ENCODE results near the gene TSHR.

TSHR gene

DNA sequence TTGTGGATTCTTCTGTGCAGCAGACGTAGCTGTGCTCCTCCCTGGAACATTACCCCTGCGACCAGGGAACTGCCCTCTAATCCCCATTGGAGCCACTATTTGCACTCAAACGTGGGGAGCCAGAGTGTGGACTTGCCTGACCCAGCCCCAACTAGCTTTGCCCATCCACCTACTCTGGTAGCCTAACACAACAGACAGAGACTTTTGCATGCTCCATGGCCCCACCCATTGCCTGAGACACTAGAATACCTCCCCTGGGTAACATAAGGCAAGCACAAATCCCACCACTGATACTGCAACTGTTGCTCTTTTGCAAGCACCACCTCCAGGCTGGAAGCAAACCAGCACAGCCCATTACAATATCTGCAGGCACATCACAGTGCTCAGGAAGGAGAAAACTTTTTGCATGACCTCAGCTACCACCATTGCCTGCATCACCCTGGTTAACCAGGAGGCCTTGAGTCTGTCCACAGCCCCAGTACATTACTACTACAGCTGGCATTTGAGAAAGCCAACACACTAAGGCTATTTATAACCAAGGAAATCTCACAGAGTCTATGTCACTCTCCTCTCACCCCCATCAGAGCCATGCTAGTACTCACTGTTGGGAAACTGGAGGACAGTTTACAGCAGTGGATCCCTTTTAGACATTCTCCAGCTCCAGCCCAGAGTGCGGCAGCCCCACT, 28.9 kb upstream of the TSHR start:
- Histone ChIP-seq H3K4me3 (ENCODE audit: control insufficient read depth in 1 of 7, extremely low read depth in 1 of 7, insufficient read depth in 4 of 7, low read depth in 2 of 7, low read length in 6 of 7) (no peak overlapping the region), H3K9me3 (ENCODE audit: control extremely low read depth in 1 of 5, control insufficient read depth in 4 of 5, insufficient read depth in 2 of 5, low read depth in 1 of 5, low read length in 4 of 5) (peaks cover 0 to 3% (median 0%) of the 10 kb centered on the region in 5 experiments), H3K27me3 (replicated peaks in 2 of 5; ENCODE audit: control insufficient read depth in 4 of 5, insufficient read depth in 5 of 5, low read length in 4 of 5) (no peaks in the 10 kb centered on the region), H3K4me1 (ENCODE audit: control extremely low read depth in 1 of 4, control insufficient read depth in 4 of 4, insufficient read depth in 4 of 4, low read length in 3 of 4) (peaks cover 7 to 29% (median 20%) of the 10 kb centered on the region in 4 experiments), H3K36me3 (ENCODE audit: control insufficient read depth in 4 of 4, insufficient read depth in 4 of 4, low read length in 3 of 4) (no peaks in the 10 kb centered on the region), H3K27ac (ENCODE audit: insufficient read depth in 1 of 2, low read depth in 1 of 2, low read length in 2 of 2, poor library complexity in 1 of 2, severe bottlenecking in 2 of 2) (no peak overlapping the region)
- WGBS (ENCODE audit: insufficient coverage) = 98% methylated on average over 4 of the region's 4 CpGs
- ChIA-PET CTCF (no interaction called here), POLR2A (no interaction called here)
- DNase-seq = no peak

DNA sequence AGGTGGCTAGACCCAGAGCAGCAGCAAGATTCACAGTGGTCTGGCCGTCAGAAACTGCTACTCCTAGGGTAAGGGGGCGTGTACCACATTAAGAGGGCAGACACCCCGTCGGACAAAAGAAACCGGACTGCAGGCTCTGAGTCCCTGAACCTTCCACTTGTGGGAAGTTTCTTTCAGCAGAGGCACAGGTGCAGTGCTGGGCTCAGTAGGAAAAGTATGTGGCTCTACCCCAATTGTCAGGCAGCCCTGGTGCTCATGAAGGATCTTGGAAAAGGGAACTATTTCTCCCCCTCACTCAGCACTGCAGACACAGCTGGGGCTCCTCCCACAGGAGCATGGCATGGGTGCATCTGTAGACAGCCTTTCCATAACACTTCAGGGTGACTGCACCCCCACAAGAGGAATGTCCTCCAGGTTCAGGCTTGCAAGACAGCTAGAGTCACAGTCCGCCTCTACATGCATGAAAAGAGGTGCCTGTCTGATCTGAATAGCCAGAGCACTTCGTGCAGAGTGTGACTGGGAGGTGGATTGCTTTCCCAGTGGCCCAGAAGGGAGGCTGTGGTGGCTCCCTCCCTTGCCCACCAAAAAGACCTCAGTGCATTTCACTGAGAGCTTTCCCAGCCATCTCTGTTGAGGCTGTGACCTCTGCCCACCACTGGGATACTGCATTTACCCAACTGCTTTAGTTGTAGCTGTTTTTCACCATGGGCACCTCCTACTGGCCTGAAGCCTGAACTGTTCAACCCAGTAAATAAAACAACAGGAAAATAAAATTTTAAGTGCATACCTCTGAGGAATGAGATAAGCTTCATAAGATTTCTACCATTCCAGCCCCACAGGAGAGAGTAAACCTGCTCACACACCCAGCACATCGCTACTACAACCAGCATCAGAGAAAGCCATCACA, 28.1 kb upstream of the TSHR start:
- WGBS (ENCODE audit: insufficient coverage) = 96% methylated on average over 7 of the region's 8 CpGs
- H3K4me1 ChIP-seq (ENCODE audit: control extremely low read depth in 1 of 4, control insufficient read depth in 4 of 4, insufficient read depth in 4 of 4, low read length in 3 of 4) = peaks cover 13 to 37% (median 25%) of the 10 kb centered on the region in 4 experiments
- no peaks in the 10 kb centered on the region for H3K36me3 ChIP-seq (ENCODE audit: control insufficient read depth in 4 of 4, insufficient read depth in 4 of 4, low read length in 3 of 4)
- no peak overlapping the region for H3K4me3 ChIP-seq (ENCODE audit: control insufficient read depth in 1 of 7, extremely low read depth in 1 of 7, insufficient read depth in 4 of 7, low read depth in 2 of 7, low read length in 6 of 7)
- no peaks in the 10 kb centered on the region for H3K27me3 ChIP-seq (replicated peaks in 2 of 5; ENCODE audit: control insufficient read depth in 4 of 5, insufficient read depth in 5 of 5, low read length in 4 of 5)
- H3K27ac ChIP-seq (ENCODE audit: insufficient read depth in 1 of 2, low read depth in 1 of 2, low read length in 2 of 2, poor library complexity in 1 of 2, severe bottlenecking in 2 of 2) = no peak overlapping the region
- DNase-seq = no peak
- ChIA-PET POLR2A (no interaction called here), CTCF (interaction anchor here (0.7 kb wide), 1 partner anchor 14 kb away, joined by 3 read pairs; the partner anchor contains the start of gene CEP128)
- H3K9me3 ChIP-seq (ENCODE audit: control extremely low read depth in 1 of 5, control insufficient read depth in 4 of 5, insufficient read depth in 2 of 5, low read depth in 1 of 5, low read length in 4 of 5) = peaks cover 0 to 3% (median 0%) of the 10 kb centered on the region in 5 experiments

GRCh38 chr14:80930095-80930494, 25.3 kb upstream of the TSHR start:
- DNase-seq = no peak
- Histone ChIP-seq H3K27me3 (replicated peaks in 2 of 5; ENCODE audit: control insufficient read depth in 4 of 5, insufficient read depth in 5 of 5, low read length in 4 of 5) (no peaks in the 10 kb centered on the region), H3K36me3 (ENCODE audit: control insufficient read depth in 4 of 4, insufficient read depth in 4 of 4, low read length in 3 of 4) (no peaks in the 10 kb centered on the region), H3K4me1 (ENCODE audit: control extremely low read depth in 1 of 4, control insufficient read depth in 4 of 4, insufficient read depth in 4 of 4, low read length in 3 of 4) (peaks cover 30 to 52% (median 45%) of the 10 kb centered on the region in 4 experiments), H3K4me3 (ENCODE audit: control insufficient read depth in 1 of 7, extremely low read depth in 1 of 7, insufficient read depth in 4 of 7, low read depth in 2 of 7, low read length in 6 of 7) (no peak overlapping the region), H3K9me3 (ENCODE audit: control extremely low read depth in 1 of 5, control insufficient read depth in 4 of 5, insufficient read depth in 2 of 5, low read depth in 1 of 5, low read length in 4 of 5) (peaks cover 0 to 3% (median 0%) of the 10 kb centered on the region in 5 experiments), H3K27ac (ENCODE audit: insufficient read depth in 1 of 2, low read depth in 1 of 2, low read length in 2 of 2, poor library complexity in 1 of 2, severe bottlenecking in 2 of 2) (no peak overlapping the region)
- CTCF ChIA-PET = interaction anchor here (0.7 to 1.4 kb wide), 4 partner anchors 11 to 289 kb away, joined by 3 to 4 read pairs (median 3); no protein-coding TSS in a partner anchor
- 91% methylated on average over 5 of the region's 5 CpGs for WGBS (ENCODE audit: insufficient coverage)
- POLR2A ChIA-PET = no interaction called here

DNA sequence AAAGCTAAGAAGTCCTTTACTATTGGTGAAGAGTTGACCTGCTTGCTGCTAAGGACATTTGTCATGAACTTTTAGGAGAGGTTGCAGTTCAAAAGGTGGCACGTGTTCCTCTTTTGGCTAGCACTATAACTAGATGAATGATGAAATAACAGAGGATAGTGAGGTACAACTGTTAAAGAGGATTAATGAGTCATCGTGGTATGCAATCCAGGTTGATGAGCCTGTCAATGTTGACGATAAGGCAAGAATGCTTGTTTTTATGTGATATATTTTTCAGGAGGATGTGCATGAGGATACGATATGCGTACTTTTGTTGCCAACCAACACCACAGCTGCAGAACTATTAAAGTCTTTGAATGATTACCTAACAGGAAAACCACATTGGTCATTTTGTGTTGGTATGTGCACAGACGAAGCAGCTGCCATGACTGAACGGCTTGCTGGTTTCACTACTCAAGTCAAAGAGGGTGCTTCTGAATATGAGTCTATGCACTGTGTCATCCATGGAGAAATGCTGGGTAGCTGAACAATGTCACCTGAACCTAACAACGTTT, 24.5 kb upstream of the TSHR start:
- Histone ChIP-seq H3K4me1 (ENCODE audit: control extremely low read depth in 1 of 4, control insufficient read depth in 4 of 4, insufficient read depth in 4 of 4, low read length in 3 of 4) (peaks cover 30 to 52% (median 42%) of the 10 kb centered on the region in 4 experiments), H3K27ac (ENCODE audit: insufficient read depth in 1 of 2, low read depth in 1 of 2, low read length in 2 of 2, poor library complexity in 1 of 2, severe bottlenecking in 2 of 2) (peak overlapping the region in 1 of 2 experiments; percentile 29), H3K36me3 (ENCODE audit: control insufficient read depth in 4 of 4, insufficient read depth in 4 of 4, low read length in 3 of 4) (peaks cover 0 to 2% (median 0%) of the 10 kb centered on the region in 4 experiments), H3K4me3 (ENCODE audit: control insufficient read depth in 1 of 7, extremely low read depth in 1 of 7, insufficient read depth in 4 of 7, low read depth in 2 of 7, low read length in 6 of 7) (peak overlapping the region in 3 of 7 experiments; percentile 1 to 58 (median 28)), H3K27me3 (replicated peaks in 2 of 5; ENCODE audit: control insufficient read depth in 4 of 5, insufficient read depth in 5 of 5, low read length in 4 of 5) (no peaks in the 10 kb centered on the region), H3K9me3 (ENCODE audit: control extremely low read depth in 1 of 5, control insufficient read depth in 4 of 5, insufficient read depth in 2 of 5, low read depth in 1 of 5, low read length in 4 of 5) (no peaks in the 10 kb centered on the region)
- peak; percentile 83 to 97 (median 95) for DNase-seq
- CTCF ChIA-PET = interaction anchor here (0.7 to 1.4 kb wide), 3 partner anchors 54 to 288 kb away, joined by 3 read pairs; no protein-coding TSS in a partner anchor
- POLR2A ChIA-PET = interaction anchor here (0.6 kb wide), 1 partner anchor 290 kb away, joined by 4 read pairs; the partner anchor contains the start of gene GTF2A1
- WGBS (ENCODE audit: insufficient coverage) = 0% methylated on average over 8 of the region's 8 CpGs

- no peaks in the 10 kb centered on the region for H3K9me3 ChIP-seq (ENCODE audit: control extremely low read depth in 1 of 5, control insufficient read depth in 4 of 5, insufficient read depth in 2 of 5, low read depth in 1 of 5, low read length in 4 of 5)
- peak in 2 of 3 donors; percentile 9 to 59 for DNase-seq
- H3K27ac ChIP-seq (ENCODE audit: insufficient read depth in 1 of 2, low read depth in 1 of 2, low read length in 2 of 2, poor library complexity in 1 of 2, severe bottlenecking in 2 of 2) = peak overlapping the region; percentile 4 to 38
- ChIA-PET CTCF (interaction anchor here (0.8 to 1.2 kb wide), 3 partner anchors 8 to 27 kb away, joined by 3 to 4 read pairs (median 3); partner anchors contain the start of gene CEP128), POLR2A (interaction anchor here (1.0 kb wide), 1 partner anchor 9 kb away, joined by 3 read pairs; no protein-coding TSS in a partner anchor)
- peaks cover 30 to 52% (median 40%) of the 10 kb centered on the region in 4 experiments for H3K4me1 ChIP-seq (ENCODE audit: control extremely low read depth in 1 of 4, control insufficient read depth in 4 of 4, insufficient read depth in 4 of 4, low read length in 3 of 4)
- peaks cover 0 to 2% (median 0%) of the 10 kb centered on the region in 4 experiments for H3K36me3 ChIP-seq (ENCODE audit: control insufficient read depth in 4 of 4, insufficient read depth in 4 of 4, low read length in 3 of 4)
- H3K27me3 ChIP-seq (replicated peaks in 2 of 5; ENCODE audit: control insufficient read depth in 4 of 5, insufficient read depth in 5 of 5, low read length in 4 of 5) = no peaks in the 10 kb centered on the region
- peak overlapping the region in 4 of 7 experiments; percentile 23 to 66 (median 40) for H3K4me3 ChIP-seq (ENCODE audit: control insufficient read depth in 1 of 7, extremely low read depth in 1 of 7, insufficient read depth in 4 of 7, low read depth in 2 of 7, low read length in 6 of 7)
Measured at GRCh38 chr14:80933282-80933681, 22.1 kb upstream of the TSHR start.

DNA sequence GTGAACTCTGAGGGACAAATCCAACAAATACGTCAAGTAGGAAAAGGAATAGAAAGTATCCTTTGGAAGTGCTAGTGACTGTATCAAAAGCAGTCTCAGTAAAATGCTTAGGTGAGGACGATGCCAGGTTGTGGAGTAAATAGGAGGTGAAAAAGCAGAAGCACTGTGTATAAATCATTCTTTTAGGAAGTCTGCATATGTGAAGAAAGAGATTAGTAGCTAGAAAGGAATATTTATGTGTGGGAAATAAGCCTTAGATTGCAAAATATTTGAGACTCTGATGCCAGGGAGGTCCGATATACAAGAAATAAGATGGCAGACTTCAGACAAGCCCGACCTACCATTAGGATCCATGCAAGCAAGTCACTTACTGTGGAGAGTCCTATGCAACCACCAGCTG, 21.7 kb upstream of the TSHR start:
- peak; percentile 33 to 82 (median 72) for DNase-seq
- H3K36me3 ChIP-seq (ENCODE audit: control insufficient read depth in 4 of 4, insufficient read depth in 4 of 4, low read length in 3 of 4) = peaks cover 0 to 2% (median 0%) of the 10 kb centered on the region in 4 experiments
- no peaks in the 10 kb centered on the region for H3K27me3 ChIP-seq (replicated peaks in 2 of 5; ENCODE audit: control insufficient read depth in 4 of 5, insufficient read depth in 5 of 5, low read length in 4 of 5)
- ChIA-PET POLR2A (interaction anchor here (1.0 kb wide), 1 partner anchor 9 kb away, joined by 3 read pairs; no protein-coding TSS in a partner anchor), CTCF (interaction anchor here (0.8 to 1.6 kb wide), 3 partner anchors 8 to 26 kb away, joined by 3 to 4 read pairs (median 4); partner anchors contain the start of gene CEP128)
- 4% methylated on average over 4 of the region's 4 CpGs for WGBS (ENCODE audit: insufficient coverage)
- peak overlapping the region; percentile 4 to 38 for H3K27ac ChIP-seq (ENCODE audit: insufficient read depth in 1 of 2, low read depth in 1 of 2, low read length in 2 of 2, poor library complexity in 1 of 2, severe bottlenecking in 2 of 2)
- H3K4me1 ChIP-seq (ENCODE audit: control extremely low read depth in 1 of 4, control insufficient read depth in 4 of 4, insufficient read depth in 4 of 4, low read length in 3 of 4) = peaks cover 30 to 52% (median 40%) of the 10 kb centered on the region in 4 experiments
- no peaks in the 10 kb centered on the region for H3K9me3 ChIP-seq (ENCODE audit: control extremely low read depth in 1 of 5, control insufficient read depth in 4 of 5, insufficient read depth in 2 of 5, low read depth in 1 of 5, low read length in 4 of 5)
- H3K4me3 ChIP-seq (ENCODE audit: control insufficient read depth in 1 of 7, extremely low read depth in 1 of 7, insufficient read depth in 4 of 7, low read depth in 2 of 7, low read length in 6 of 7) = peak overlapping the region in 5 of 7 experiments; percentile 20 to 66 (median 27)
